ENCODE results near the gene STK25.

The STK25 gene

GRCh38 chr2:241508240-241509154 is at the start of gene STK25:
Gene STK25, minus strand, starts transcription at chr2:241508584. Its CDS starts 549 bp downstream, at chr2:241508035.
- DNase-seq (ENCODE audit: low read depth, low spot score) = peak; percentile 90

GRCh38 chr2:241556746-241557145 is 48.4 kb upstream of the STK25 start:
- DNase-seq (ENCODE audit: low read depth, low spot score) = no peak

GRCh38 chr2:241555711-241556110 is 47.3 kb upstream of the STK25 start:
- no peak for DNase-seq (ENCODE audit: low read depth, low spot score)

DNA sequence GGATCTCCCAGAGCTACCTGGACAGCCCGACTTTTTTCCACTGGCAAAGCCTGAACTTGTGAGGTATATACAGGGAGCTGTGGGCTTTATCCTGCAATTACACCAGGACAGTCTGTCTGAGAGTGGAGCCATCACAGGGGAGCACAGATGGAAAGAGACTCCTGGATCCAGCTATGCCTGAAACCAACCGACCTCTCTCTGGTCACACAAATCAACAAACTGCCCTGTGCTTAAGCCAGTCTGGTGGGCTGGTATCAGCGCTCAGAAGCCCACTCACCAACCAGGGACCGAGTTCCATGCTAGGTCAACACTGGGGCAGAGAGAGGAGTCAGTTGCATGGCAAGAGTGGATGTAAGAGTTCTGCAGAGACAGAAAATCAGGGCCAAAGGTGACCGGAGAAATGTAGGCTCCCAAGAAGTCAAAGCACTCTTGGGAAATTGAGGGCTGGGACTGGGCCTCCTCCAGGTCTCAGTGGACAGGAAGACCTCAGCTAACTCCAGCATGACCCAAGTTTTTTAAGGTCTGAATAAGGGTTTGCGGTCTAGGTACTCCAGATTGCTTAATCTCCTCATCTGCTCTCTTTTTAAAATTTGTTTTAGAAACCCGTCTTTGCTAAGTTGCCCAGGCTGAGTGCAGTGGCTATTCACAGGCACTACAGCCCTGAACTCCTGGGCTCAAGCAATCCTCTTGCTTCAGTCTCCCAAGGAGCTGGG is 46.4 kb upstream of the STK25 start:
- DNase-seq (ENCODE audit: low read depth, low spot score) = no peak

GRCh38 chr2:241553981-241554380 is 45.6 kb upstream of the STK25 start:
- no peak for DNase-seq (ENCODE audit: low read depth, low spot score)

DNA sequence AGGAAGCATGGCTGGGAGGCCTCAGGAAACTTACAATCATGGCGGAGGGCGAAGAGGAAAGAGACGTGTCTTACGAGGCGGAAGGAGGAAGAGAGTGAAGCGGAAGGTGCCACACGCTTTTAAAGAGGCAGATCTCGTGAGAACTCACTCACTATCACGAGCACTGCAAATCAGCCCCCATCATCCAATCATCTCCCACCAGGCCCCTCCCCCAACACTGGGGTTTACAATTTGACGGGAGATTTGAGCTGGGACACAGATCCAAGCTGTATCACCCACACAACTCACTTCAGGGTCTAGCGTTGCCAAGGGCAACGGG is 45.1 kb upstream of the STK25 start:
- DNase-seq (ENCODE audit: low read depth, low spot score) = no peak

DNA sequence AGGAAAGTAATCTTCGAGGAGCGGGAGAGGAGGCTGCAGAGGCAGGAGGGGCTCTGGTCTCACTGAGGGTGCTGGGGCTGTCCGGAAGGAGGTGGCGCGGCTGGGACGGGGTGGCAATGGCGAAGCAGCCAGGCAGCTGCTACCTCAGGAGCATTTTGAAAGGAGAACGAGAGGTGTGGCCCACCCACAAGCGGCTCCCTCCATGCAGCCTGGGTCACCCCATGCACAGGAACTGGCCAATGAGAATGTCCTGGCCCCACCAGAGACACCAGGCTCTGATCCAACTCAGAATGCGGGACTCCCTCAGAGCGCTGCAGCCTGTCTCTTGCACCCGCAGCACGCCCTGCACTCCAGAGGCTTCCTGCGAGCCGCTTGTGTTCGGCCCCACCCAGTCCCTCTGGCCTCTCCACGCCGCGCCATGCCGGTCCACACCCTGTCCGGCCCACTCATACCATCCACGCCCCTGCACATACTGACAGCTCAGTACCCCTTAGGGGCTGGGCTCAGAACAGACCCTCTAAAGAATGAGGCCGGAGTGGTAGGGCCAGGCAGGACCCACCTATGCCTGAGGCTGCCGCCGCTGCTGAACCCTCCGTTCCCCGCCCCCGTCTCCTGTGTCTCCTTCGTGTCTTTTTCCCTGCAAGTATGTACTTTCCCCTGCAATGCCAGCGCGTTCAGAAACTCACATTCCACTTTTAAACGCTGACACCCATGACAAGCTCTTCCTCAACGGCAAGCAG is 43.8 kb upstream of the STK25 start:
- DNase-seq (ENCODE audit: low read depth, low spot score) = no peak

DNA sequence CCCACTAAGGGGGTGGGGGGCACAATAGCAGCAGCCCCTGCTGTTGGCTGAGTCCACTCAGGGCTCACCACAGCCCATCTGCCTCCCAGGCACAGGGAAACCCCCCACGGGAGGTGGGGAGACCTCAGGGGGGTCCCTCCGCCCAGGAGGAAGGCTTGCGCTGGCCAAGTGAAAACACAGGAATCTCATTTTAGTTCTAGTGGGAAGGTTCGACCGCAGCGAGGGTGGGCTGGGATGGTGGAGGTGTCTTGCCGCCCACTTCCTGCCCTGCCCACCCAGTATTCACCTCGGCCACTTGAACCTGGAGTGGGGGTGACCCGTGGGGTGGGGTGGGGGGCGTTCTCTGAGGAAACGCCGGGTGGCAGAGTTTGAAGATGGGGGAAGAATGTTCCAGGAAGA is 43.2 kb upstream of the STK25 start:
- DNase-seq (ENCODE audit: low read depth, low spot score) = no peak

- DNase-seq (ENCODE audit: low read depth, low spot score) = no peak
Observed at GRCh38 chr2:241550616-241551580, 42.5 kb upstream of the STK25 start.

- DNase-seq (ENCODE audit: low read depth, low spot score) = no peak
Observed at GRCh38 chr2:241548451-241548835, 40.1 kb upstream of the STK25 start.

GRCh38 chr2:241547781-241548450 is 39.5 kb upstream of the STK25 start:
- no peak for DNase-seq (ENCODE audit: low read depth, low spot score)

- DNase-seq (ENCODE audit: low read depth, low spot score) = no peak
Observed at GRCh38 chr2:241546771-241547498, 38.6 kb upstream of the STK25 start.

GRCh38 chr2:241545523-241546473 is 37.4 kb upstream of the STK25 start:
- no peak for DNase-seq (ENCODE audit: low read depth, low spot score)

- DNase-seq (ENCODE audit: low read depth, low spot score) = no peak
Observed at GRCh38 chr2:241545106-241545505, 36.7 kb upstream of the STK25 start.

DNA sequence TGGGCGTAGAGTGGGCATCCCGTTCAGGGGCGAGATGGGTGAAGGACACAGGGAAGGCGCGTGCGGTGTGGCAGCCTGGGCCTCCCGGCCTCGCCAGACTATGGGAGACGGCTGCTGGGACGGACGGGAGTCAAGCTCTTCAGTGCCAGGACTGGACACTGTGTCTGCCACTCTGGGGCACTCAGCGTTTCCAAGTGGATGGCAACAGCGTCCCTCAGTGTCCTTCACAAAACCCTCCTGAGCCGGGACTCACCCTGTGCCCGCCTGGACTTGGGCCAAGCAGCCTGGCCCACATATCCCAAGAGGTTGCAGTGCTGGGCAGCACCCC is 33.9 kb upstream of the STK25 start:
- no peak for DNase-seq (ENCODE audit: low read depth, low spot score)

- DNase-seq (ENCODE audit: low read depth, low spot score) = no peak
Observed at GRCh38 chr2:241541564-241542277, 33.3 kb upstream of the STK25 start.

GRCh38 chr2:241540771-241541561 is 32.6 kb upstream of the STK25 start:
- peak; percentile 31 for DNase-seq (ENCODE audit: low read depth, low spot score)

DNA sequence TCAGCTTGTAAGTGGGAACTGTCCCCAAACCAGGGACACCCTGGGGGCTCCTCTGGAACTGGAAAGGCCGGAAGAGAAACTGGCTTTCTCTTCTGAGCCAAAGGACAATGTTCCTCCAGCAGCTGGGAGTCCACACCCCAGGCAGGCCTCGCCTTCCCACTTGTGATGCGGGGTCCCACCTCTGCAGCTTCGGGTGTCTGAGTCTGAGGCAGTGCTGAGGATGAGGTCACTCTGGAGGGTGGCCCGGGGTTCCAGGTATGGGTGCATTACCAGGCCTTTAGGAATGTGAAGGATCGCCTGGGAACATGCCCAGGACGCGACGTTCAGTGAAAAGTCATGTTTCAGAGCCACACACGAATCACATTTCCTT is 32.0 kb upstream of the STK25 start:
- DNase-seq (ENCODE audit: low read depth, low spot score) = no peak
